Neural progenitor cell (in vitro differentiated cells): ENCODE results near the gene RAI14.

ENCODE experiments used
- EZH2 ChIP-seq: fragments of 200-600 bp; sonication (generic); IDR thresholded peaks from 2 replicates; pipeline ENCODE4 v1.6.1; 2017; ENCODE audit warnings: antibody characterized with exemption, mild to moderate bottlenecking, moderate library complexity
- TF ChIP-seq, protein P1 (sequence below): fragments of 200-600 bp; sonication (generic); IDR thresholded peaks from 2 replicates; pipeline ENCODE4 v1.5.1; 2017; ENCODE audit warnings: antibody characterized with exemption, mild to moderate bottlenecking

DNA sequence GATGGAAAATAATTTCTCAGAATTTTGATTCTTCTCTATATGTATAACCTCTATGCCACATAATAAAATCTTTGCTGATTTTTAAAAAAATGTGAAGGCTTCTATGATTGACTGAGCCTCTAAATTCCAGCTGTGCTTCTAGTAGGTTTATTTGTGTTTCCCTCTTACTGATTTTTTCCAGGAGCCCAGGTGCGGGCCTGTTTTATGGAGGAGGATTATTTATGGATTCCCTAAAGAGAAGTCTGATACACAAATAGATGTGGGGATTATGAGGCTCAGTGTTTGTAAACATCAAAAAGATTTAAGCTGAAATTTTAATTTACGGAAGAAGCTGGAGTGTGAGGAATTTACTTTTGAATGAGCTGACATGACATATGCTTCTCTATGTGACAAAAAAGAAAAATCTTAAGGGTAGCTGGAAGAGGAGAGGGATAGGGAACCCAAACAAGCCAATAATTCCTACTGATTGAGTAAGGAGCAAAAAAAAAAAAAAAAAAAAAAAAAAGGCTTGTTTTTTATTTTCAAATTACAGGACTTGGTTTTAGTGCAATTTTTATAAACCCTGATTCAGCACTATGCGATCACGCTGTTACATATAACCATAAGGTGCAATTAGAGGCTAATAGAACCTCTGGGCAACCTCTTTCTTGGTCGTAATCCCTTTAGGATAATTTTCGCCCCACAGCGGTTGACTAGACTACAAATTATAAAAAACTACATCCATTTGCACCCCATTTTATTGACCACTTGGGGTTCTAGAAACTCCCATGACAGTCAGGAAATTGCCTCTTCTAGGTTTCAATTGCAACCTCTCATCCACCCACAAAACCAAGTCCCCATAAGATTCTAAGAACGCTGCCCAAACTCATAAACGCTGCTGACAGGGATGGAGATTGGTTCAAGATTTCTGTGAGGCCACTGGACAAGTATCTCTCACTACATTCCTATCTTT lies 44.4 kb upstream of the RAI14 start:
- TF ChIP-seq, protein P1, sequence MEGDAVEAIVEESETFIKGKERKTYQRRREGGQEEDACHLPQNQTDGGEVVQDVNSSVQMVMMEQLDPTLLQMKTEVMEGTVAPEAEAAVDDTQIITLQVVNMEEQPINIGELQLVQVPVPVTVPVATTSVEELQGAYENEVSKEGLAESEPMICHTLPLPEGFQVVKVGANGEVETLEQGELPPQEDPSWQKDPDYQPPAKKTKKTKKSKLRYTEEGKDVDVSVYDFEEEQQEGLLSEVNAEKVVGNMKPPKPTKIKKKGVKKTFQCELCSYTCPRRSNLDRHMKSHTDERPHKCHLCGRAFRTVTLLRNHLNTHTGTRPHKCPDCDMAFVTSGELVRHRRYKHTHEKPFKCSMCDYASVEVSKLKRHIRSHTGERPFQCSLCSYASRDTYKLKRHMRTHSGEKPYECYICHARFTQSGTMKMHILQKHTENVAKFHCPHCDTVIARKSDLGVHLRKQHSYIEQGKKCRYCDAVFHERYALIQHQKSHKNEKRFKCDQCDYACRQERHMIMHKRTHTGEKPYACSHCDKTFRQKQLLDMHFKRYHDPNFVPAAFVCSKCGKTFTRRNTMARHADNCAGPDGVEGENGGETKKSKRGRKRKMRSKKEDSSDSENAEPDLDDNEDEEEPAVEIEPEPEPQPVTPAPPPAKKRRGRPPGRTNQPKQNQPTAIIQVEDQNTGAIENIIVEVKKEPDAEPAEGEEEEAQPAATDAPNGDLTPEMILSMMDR, result no peak
- TF ChIP-seq EZH2, result no peak
